ENCODE data around the gene ITGA11.

DNA sequence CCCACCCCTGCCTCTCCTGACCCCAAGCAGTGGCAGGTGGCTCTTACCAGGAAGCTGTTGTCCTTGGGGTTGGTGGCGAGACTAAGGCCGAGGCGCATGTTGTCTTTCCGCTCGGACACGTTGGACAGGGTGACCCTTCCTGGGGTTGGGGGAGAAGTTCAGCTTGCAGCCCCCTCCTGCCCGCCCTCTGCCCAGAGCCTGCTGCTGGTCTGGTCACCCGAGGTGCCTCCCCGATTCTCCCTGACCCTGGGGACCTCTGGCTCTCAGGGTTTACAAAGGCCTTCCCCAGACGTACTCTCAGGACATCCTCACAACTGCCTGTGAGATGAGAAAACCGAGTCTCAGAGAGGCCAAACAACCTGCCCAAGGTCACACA, 67.3 kb downstream of the ITGA11 start:
- TF ChIP-seq GATA2 (IDR thresholded peaks at IDR 0.05; ENCODE audit: low read depth, low read length) = no peak
- no peak for TF ChIP-seq GATA3 (IDR thresholded peaks at IDR 0.05; ENCODE audit: low read depth, low read length)

Measured in SH-SY5Y (cell line).